HG03558 (cell line): ENCODE results near the gene BIRC3.
"Not testable (repeated sequence)": the region's sequence is repeated elsewhere in the genome, so short reads cannot be mapped to it uniquely, and the experiment has no call there.

Experiments
- ATAC-seq: cut with Tn5 transposase; IDR thresholded peaks from one replicate; pipeline ENCODE4 v1.9.1; 2021; ENCODE audit warnings: moderate number of reproducible peaks; ENCODE audit not compliant: unreplicated experiment; ENCODE audit errors: extremely low read depth

BIRC3 gene

DNA sequence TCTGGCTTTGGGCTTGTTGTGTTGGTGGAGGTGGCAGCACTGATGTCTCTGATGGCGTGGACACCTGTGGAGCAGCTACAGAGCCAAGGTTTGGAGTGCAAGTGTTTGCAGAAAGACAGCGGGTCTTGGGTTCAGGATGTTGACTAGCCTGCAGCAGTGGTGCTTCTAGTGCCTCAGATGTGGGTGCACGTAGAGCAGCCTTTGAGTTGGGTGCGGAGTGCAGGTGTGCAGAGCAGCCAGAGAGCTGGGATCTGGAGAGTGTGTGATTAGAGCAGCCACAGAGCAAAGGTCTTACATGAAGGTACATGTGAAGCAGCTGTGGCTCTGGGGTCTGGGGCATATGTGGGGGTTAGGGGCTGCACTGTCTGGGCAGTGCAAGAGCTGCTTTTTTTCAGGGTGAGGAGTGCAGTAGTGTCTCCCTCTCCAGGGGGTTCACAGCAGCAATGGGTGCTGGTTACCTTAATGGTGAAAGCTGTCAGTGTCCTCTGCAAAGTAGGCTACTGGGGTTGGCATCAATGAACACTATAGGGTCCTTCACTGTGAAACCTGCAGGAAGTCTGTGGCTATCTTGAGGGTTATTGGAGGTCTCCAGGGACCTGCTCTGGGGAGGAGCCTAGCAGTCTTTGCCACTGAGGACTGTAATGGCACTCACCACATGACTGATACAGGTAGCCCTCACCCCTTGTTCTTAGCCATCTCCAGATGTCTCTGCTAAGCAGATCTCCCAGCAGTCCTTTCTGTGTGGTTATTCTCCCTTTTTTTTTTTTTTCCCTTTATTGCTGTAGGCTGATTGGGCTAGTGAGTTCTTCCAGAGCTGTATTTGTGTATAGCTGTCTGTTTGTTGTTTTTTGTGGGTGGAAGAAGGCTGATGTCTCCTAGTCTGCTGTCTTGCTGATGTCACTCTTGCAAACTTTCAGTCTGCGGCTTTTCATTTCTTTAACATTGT is 44.1 kb downstream of the BIRC3 start:
- peak; percentile 74 for ATAC-seq

DNA sequence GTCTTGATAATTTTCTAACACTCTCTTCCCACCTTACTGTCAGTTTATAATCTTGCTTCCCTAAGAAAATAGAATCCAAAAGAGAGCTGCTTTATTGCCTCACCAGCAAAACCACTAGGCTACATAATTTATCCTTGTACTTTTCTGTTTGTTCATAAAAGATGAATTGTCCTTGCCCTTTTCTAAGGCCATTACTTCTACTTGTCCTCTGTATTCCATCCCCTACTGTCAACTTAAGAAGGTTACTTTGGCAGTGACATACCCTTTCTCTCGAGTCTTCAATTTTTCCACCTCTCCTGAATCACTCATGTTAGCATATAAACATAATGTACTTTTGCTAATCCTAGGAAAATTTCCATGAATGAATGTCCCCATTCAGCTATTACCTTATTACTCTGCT is 47.7 kb downstream of the BIRC3 start:
- ATAC-seq = no peak

DNA sequence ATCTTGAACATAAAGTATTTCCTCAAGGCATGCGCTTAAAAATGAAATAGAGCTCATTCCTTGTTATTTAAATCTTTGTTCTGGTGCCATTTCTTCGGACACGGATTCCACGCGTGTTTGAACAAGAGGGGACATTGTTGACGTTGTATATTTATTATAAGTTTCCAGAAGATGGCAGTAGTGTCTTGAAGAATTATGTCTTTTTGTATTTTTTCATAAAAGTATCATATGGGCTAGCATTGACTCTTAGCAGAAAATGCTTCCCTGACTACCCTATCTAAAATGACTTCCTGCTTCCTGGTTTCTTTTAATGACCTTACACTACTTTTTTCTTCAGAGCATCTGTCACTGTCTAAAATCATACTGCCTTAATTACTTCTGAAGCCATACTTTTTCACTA is 50.1 kb downstream of the BIRC3 start:
- ATAC-seq = no peak

DNA sequence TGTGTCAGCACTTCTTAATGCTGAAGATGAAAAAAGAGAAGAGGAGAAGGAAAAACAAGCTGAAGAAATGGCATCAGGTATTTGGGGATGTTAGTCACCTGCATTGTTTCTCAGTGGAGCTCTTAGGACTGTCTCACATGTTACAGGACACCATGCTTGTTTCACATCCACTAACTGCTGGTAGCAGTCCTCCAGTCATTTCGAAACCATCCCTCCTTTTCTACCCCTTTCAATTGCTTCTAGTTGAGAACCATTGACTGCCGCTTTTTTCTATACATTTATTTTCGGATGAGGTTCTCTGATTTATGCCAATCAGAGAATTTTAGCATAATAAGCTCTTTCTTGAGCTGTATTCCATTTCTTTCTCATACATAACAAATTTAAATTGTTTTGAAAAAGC is 51.2 kb downstream of the BIRC3 start:
- peak; percentile 100 for ATAC-seq

DNA sequence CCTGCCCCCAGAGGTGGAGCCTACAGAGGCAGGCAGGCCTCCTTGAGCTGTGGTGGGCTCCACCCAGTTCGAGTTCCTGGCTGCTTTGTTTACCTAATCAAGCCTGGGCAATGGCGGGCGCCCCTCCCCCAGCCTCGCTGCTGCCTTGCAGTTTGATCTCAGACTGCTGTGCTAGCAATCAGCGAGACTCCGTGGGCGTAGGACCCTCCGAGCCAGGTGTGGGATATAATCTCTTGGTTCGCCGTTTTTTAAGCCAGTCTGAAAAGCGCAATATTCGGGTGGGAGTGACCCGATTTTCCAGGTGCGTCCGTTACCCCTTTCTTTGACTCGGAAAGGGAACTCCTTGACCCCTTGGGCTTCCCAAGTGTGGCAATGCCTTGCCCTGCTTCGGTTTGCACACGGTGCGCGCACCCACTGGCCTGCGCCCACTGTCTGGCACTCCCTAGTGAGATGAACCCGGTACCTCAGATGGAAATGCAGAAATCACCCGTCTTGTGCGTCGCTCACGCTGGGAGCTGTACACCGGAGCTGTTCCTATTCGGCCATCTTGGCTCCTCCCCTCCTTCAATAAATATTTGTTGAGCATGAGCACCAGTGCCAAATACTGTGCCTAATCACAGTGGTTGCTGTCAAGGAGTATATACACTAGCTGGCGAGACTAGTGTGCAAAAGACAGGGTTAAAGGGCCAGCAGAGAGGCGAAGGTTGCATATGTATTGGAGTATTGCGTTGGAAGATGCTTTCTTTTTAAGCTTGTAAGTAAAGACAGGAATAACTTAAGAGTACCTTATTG is 57.5 kb downstream of the BIRC3 start:
- not testable (repeated sequence) for ATAC-seq

DNA sequence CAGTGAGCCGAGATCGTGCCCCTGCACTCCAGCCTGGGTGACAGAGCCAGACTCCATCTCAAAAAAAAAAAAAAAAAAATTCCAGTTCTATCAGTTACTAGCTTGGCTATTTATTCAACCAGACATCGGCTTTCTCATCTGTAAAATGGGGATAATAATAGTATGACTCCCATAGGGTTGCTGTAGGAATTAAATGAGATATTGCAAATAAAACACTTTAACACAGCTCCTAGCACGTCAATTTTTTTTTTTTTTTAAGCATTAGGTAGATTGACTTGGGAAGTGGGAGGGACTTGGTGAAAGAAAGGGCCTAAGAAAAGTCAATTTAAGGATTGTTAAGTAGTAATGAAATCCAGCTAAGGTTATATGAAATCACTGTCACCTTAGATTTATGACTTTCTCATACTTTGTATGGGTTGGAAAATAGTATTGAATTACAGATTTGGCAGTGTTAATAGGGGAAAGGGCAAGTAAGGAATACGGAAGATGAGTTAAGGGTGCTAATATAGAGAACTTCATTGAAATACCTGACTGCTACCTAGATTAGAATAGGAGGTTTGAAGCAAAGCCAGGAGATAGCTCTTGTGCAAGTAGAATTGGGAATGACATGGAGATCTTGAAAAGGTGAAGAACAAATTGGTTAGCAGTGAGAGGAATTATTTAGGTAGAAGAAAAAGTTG is 58.6 kb downstream of the BIRC3 start:
- ATAC-seq = no peak

DNA sequence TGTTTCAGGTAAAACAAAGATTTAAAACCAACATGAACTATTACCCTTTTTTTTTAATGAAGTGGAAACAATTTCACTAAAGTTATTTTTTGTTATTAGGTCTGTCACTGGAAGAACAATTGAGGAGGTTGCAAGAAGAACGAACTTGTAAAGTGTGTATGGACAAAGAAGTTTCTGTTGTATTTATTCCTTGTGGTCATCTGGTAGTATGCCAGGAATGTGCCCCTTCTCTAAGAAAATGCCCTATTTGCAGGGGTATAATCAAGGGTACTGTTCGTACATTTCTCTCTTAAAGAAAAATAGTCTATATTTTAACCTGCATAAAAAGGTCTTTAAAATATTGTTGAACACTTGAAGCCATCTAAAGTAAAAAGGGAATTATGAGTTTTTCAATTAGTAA is 60.6 kb downstream of the BIRC3 start:
- no peak for ATAC-seq

DNA sequence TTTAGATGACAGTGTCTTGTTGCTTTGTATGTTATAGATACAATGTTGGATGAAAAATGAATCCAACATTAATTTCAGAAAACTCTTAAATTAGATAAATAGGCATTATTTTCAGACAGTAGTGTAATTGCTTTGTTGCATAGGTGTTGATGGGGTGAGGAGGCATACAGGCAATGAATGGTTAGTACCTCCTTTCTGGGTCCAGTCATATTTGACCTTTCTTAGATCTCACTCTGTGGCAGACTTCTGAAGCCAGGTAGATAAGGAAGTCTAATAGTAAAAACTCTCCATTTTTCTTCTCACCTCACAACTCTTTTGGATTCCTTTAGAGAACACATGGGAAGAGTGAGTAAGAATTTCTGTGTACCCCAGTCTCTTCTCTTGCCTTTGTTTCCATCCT is 61.5 kb downstream of the BIRC3 start:
- ATAC-seq = no peak

DNA sequence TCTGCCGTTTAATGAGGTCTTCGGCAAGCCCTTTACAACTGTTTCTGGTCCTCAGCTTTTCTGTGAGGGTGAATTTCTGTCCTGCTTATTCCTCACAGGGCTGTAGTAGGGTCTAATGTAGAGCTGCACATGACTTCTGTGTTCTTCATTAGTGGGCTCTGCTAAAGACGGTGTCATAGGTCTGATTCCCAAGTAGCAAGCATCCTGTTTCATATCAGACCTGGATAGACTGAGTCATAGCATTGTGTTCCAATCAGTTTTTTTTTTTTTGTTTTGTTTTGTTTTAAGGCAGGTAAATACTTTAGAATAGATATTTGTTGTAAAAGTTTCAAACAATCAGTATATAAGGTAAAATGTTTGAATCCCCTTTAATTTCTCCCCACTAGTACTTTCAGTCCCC is 65.1 kb downstream of the BIRC3 start:
- ATAC-seq = no peak

DNA sequence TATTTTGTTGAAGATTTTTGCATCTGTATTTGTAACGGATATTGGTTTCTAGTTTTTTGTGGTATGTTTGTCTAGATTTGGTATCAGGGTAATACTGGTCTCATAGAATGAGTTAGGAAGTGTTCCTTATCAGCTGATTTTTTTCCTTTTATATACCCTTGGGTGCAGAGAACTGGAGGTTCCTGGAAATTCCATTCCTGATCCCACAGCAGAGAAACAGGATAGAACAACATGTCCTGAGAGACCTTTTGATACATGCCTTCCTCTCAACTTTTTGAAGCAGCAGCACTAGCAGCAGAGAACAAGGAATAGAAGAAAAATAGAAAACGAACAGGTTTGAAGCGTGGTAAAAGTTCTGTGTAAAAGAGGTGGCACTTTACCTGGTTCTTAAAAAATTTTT is 66.6 kb downstream of the BIRC3 start:
- ATAC-seq = no peak

DNA sequence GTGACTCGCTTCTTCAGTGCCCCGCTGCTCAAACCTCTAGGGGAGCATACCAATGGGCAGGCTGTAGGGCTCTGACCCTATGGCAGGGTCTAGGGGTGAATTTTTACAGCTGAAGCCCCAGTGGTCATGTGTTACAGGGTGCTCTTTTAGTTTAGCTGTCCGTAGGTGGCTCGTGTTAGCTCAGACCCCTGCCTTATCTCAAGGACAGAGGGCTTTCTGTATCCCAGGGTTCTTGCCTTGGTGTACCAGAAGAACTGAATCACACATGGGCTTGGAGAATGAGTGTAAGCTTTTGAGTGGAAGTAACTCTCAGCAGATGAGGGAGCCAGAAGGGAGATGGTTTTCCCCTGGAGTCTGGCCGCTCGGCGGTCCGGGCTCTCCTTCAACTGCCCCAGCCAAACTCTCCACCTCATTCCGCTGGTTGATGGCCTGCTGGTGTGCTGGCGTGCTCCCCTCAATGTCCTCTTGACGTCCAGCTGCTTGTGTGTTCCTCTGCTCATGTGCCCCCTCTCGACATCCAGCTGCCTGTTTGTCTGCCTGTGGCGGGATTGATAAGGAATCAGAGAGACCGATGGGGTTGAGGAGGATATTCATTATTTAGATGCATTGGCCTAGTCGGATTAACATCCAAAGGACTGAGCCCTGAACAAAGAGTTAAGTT is 67.3 kb downstream of the BIRC3 start:
- no peak for ATAC-seq

DNA sequence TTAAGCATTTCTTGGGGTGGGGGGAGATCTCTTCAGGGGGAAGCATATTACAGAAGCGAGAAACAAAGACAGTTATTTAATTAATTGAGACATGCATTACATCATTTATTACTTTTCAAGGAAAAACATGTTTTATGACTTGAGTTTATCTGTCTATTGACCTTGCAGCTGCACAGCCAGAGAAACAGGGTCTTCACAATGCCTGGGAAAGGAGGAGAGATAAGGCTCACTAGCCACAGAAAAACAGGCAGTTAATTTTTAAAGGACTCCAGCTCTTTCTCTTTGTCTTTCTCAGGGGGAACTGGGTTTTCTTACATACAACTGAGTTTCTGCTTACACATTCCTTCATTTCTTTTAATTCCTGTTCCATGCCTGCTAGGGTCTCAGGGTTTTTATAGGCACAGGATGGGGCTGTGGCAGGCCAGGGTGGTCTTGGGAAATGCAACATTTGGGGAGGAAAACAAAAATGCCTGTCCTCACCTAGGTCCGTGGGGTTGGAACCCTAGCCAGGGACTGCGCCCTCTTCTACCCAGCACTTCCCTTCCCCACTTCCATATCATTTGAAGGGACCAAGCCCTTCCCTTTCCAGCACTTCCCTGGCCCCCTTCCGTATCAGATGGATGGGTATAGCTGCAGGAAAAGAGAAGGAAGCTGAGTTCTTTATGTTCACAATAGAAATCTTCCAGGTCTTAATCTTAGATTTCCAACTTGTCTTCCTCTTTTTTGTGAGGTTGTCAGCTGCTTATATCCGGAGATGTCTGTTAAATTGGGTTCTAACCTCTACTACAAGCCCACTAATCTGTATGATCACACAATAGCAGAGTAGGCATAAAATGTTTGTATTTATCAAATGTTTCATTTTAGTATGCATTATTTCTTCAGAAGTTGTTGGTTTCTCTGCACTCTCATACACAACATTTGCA is 68.1 kb downstream of the BIRC3 start:
- no peak for ATAC-seq

DNA sequence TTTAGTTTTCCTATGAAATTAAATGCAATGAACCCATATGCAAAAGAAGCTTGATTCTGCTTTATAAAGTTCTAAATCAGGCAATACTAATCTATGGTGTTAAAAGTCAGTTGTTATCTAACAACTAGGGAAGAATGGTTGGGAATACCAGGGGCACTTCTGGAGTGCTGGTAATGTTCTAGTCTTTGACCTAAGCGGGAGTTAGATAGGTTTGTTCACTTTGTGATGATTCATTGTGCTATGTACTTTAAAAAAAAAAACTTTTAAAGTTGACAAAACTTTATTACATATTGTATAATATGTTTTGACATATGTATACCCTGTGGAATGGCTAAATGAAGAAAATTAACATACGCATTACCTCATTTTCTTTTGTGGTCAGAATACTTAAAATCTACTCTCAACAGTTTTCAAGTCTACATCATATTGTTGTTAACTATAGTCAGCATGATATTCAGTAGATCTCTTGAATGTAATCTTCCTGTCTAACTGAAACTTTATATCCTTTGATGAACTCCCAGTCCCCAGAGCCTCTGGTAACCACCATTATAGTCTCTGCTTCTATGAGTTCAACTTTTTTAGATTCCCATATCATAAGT is 69.0 kb downstream of the BIRC3 start:
- ATAC-seq = no peak

DNA sequence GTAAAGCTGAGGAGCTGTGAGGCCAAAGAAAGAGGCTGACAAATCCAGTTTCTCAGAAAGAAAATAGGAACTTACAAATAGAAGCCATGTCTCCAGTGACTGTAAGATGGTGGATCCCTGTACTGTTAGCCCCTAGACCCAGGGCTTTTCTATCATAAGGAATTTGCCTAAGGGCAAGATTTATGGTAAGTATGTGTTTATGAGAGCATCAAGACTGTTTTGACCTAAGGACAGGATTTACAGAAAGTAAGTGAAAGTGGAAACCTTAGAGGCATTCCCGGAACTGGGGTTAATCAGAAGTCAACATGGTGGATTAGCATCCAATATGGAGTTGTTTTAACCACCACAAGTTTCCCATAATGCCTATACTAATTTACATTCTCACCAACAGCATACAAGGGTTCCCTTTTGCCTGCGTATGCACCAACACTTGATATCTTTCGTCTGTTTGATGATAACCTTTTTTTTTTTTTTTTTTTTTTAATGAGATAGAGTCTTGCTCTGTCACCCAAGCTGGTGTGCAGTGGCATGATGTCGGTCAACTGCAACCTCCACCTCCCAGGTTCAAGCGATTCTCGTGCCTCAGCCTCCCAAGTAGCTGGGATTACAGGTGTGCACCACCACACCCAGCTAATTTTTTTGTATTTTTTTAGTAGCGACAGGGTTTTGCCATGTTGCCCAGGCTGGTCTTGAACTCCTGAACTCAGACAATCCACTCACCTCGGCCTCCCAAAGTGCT is 69.9 kb downstream of the BIRC3 start:
- no peak for ATAC-seq
